ENCODE results near the gene CD209.

DNA sequence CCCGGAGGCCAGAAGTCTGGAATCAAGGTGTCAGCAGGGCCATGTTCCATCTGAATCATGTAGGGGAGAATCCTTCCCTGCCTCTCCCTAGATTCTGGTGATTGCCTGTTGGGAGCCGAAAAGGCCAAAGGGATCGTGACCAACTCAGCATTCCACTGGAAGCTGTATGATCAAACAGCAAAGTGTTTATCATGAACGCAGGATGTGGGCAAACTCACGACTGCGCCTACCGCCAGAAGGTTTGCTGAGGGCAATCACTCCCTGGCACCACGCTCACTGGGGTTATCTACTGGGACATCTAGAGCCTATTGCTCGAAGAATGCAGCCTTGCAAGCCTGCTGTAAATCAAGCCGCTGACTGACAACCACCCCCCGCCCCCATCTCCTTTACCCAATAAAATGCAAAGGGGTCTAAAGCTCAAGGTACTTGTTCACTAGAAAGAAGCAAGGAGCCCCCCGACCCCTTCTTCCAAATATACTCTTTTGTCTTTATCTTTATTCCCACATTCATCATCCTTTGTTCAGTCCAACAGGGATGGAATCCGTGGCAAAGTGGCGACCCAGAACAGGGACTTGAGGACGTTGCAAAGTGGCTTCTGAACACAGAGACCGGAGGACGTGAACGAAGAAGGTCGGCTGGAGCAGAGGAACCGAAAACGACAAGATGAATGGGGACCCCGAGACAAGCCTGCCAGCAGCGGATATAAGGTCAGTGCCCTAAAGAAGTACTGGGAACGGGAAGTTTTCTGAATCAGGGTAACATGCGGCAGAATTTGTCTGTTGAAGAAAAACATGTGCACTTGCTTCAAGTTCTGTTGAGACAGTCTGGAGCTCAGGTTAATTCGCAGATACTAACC, 32.5 kb upstream of the CD209 start:
- TF ChIP-seq EZH2 (IDR thresholded peaks at IDR 0.05) = no peak
- no peak for TF ChIP-seq EGR1 (IDR thresholded peaks at IDR 0.05; ENCODE audit: low read depth)
- TF ChIP-seq, protein P1, sequence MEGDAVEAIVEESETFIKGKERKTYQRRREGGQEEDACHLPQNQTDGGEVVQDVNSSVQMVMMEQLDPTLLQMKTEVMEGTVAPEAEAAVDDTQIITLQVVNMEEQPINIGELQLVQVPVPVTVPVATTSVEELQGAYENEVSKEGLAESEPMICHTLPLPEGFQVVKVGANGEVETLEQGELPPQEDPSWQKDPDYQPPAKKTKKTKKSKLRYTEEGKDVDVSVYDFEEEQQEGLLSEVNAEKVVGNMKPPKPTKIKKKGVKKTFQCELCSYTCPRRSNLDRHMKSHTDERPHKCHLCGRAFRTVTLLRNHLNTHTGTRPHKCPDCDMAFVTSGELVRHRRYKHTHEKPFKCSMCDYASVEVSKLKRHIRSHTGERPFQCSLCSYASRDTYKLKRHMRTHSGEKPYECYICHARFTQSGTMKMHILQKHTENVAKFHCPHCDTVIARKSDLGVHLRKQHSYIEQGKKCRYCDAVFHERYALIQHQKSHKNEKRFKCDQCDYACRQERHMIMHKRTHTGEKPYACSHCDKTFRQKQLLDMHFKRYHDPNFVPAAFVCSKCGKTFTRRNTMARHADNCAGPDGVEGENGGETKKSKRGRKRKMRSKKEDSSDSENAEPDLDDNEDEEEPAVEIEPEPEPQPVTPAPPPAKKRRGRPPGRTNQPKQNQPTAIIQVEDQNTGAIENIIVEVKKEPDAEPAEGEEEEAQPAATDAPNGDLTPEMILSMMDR (IDR thresholded peaks at IDR 0.05 in 2 of 3, conservative IDR thresholded peaks at IDR 0.05 in 1 of 3; ENCODE audit: borderline replicate concordance in 1 of 3, insufficient read depth in 1 of 3, low read depth in 2 of 3, low read length in 2 of 3) = no peak
- no peak for TF ChIP-seq YY1 (IDR thresholded peaks at IDR 0.05; ENCODE audit: extremely low read depth, insufficient replicate concordance, low read depth, low read length)
- TF ChIP-seq JUND (IDR thresholded peaks at IDR 0.05) = no peak
- no peak for TF ChIP-seq POLR2A (IDR thresholded peaks at IDR 0.05; ENCODE audit: borderline replicate concordance, extremely low read depth, insufficient read depth, insufficient read length)

Data from HCT116 (cell line).